Left colon (tissue), 2 donors: Measurements from ENCODE around the gene PRR12. TPM values are rescaled to one million over a fixed set of nuclear protein-coding genes. Genes with fewer than 3 reads are reported as not detected.

Source experiments
- ATAC-seq: fragments of 200-7000 bp; cut with Tn5 transposase; one replicate; pipeline ENCODE4 v1.9.1; 2020; ENCODE audit warnings: mild to moderate bottlenecking, moderate library complexity
- DNase-seq, 2 donors: peaks; one replicate each; pipeline ENCODE4 v3.0.0-alpha.2; 2020
- intact Hi-C, 2 donors: fragments of 100-400 bp; cut with DNase I in 1 of 2; cut with micrococcal nuclease in 1 of 2; formaldehyde crosslinking; loops; one replicate each; pipeline versions ENCODE4 v1.11.2 to v1.14.0; 2022; cut with DNase I, micrococcal nuclease
- total RNA-seq, 2 donors: library from RNA; stranded (reverse); fragmentation: NEBNext Ultra II Directional; extraction: Animal tissue kit (Norgen Biotek cat#: 25700); gene quantifications; one replicate each; pipeline ENCODE4 v1.2.1, GENCODE V29; 2021
- donor health status: DM: no; HTN: no; CAD: no.
- donor health status: DM: yes; HTN: yes; CAD: no.

The PRR12 gene
- total RNA-seq, 2 donors from 2014 or later: 20.5 to 26.4 TPM

DNA sequence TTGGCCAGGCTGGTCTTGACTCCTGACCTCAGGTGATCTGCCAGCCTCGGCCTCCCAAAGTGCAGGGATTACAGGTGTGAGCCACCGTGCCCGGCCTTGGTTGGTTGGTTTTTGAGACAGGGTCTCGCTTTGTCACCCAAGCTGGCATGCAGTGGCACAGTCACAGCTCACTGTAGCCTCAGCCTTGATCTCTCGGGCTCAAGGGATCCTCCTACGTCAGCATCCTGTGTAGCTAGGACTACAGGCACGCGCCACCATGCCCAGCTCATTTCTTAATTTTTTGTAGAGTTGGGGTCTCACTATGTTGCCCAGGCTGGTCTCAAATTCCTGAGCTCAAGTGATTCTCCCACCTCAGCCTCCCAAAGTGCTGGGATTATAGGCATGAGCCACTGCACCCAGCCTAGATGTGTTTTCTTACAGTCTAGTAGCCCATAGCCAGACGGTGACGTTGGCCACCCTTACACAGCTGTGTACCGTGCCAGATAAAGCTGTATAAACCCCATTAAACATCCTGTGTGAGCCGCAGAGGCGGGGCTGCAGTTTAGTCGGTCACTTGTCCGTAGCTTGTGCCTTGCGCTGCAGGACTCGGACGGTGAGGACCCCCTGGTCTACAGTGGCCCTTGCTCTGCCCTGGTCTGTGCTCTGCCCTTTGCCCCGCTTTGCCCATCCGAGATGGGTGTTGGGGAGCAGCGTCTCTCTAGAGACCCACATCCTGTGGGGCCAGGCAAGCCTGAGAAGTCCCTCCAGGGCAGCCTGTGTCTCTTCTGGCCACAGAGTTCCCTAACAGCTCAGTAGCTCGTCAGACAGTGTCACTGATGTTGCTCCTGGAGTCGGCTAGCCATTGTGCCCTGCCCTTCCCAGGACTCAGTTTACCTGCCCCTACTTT is 64.8 kb downstream of the PRR12 start:
- intact Hi-C loops: no loop called here
- no peak for ATAC-seq

DNA sequence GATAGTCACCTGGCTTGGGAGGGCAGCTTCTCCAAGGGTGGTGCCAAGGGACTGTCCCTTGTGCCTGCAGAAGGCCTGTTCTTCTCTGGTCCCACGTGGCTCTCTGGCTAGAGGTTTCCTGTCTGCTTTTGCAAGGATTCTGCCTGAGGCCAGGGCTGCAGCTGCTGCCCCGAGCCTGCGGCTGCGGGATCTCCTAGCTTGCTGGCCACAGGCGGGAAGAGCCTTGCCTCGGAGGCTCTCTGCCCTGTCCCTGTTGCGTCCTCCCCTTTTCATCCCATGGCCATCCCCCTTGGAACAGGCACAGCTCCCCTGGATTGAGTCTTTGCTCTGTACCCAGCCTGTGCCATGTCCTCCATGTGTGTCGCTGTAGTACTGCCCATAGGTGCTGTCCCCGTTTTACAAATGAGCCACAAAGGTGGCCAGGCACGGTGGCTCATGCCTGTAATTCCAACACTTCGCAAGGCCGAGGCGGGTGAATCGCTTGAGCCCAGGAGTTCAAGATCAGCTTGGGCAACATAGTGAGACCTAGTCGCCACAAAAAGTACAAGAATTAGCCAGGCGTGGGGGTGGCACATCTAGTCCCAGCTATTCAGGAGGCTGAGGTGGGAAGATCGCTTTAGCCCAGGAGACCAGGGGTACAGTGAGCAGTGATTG is 65.6 kb downstream of the PRR12 start:
- ATAC-seq (no peak), DNase-seq (no peak)
- intact Hi-C loops: no loop called here

More for the DNA sequence above, 64.8 kb downstream of the PRR12 start:
- no peak for DNase-seq

DNA sequence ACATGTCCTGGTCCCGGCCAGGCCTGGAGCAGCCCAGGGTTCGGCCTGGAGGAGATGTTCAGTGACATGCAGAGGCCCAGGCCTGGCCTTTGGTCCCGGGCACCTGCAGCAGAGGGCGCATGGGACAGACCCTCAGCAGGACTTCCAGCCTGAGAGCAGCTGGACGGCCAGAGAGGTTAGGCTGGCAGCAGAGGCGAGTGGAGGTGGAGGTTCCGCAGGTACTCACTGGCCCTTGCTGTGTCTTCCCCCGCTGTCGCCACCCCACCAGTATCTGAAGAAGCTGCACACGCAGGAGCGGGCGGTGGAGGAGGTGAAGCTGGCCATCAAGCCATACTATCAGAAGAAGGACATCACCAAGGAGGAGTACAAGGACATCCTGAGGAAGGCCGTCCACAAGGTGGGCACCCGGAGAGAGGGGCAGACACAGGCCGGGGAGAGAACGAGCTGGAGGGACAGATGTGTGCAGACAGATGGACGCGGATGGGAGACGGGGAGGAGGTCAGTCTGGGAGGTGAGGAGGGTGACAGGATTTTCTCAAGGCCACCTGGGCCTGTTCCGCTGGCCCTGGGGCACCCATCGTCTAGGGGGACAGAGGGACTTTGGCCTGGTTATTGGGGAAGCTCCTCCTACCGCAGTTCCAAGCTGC is 66.6 kb downstream of the PRR12 start:
- DNase-seq: no peak
- intact Hi-C loops: no loop called here
- ATAC-seq: no peak

DNA sequence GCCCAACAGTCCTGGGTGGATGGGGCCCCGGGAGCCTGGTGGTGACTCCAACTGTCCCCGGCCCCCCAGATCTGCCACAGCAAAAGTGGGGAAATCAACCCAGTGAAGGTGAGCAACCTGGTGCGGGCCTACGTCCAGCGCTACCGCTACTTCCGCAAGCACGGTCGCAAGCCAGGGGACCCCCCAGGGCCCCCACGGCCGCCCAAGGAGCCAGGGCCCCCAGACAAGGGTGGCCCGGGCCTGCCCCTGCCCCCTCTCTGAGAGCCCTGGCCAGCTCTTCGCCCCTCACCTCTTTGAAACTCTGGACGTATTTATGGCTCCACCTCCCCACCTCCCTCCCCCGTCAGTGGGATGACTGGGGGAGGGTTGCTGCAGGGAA is 67.1 kb downstream of the PRR12 start:
- no peak for ATAC-seq
- intact Hi-C loops: no loop called here
- no peak for DNase-seq

DNA sequence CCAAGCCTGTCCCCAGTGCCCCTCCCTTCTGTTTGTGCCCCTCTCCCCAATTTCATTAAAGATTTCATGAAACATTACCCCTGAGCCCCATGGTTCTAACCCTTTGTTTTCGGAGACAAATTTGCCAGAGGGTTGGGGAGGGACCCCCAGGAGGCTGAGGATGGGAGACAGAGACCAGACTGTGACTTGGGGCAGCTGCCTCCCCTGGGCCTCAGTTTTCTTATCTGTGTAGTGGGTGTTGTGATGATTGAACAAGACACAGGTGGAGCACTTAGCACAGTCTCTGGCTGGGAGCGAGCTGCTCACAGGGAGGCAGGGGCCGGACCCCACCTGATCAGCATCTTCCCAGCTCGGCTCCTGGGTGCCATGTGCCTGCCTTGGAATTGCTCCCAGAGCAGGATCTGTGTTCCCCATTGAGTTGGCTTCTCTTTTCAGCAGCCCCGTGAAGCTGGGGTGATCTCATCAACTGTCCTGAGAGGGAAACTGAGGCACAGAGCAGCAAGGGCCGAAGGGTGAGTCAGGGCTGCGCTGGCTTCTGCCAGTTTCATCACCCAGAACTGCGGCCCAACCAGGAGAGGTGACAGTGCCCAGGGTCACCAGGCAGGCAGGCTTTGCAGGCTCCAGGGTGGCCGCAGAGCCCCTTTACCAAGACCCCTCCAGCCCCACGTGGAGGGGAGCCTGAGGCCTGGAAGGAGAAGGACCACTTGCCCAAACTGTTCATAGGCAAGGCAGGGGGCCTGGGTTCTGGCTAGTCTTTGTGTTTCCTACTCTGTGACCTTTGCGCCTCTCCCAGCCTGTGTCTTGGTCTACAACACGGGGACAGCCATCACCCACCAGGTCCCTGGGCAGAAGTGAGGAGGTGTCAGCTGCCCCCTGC is 67.8 kb downstream of the PRR12 start:
- ATAC-seq (no peak), DNase-seq (no peak)
- intact Hi-C loops: no loop called here

DNA sequence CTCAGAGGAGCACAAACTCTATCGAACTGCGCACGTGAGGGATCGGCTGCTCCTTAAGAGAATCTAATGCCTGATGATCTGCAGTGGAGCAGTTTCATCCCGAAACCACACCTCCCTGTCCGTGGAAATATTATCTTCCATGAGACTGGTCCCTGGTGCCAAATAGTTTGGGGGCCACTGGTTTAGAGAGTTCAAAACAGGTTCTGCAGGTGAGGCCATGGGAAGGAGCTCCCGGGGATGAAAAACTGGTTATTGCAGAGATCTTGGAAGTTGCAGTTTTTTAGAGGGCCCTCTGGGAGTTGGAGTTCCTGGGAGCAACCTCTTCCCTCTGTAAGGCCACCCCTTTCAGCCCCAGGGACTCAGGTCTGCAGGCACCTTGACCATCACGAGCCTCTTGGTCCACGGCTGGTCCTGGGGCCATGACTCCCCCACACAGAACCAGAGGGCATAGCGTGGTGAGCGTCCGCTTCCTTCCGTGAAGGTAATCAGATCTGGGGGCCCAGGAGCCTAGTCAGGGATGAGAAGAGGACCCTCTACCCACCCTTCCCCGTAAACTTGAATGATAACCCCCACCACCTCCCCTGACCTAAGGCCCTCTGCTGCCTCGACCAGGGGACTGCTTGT is 69.5 kb downstream of the PRR12 start:
- DNase-seq (no peak), ATAC-seq (no peak)
- intact Hi-C loops: no loop called here

DNA sequence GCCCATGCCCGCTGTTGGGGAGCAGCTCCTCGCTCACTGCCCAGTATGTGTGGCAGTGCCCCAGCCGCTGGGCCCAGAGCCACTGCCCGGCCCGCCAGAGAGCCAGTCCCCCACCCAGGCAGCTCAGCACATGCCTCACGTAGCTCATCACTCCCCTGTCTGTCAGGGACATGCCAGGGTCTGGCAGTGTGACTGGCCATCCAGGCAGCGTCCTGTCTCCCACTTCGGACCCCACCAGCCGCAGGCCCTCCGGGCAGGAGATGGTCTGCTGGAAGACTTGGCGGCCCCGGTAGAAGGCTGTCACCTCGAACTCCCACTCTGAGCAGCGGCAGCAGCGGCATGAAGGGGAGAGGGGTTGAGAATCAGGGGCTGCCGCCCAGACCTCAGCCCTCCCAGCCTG is 71.0 kb downstream of the PRR12 start:
- ATAC-seq (no peak), DNase-seq (no peak)
- intact Hi-C loops: no loop called here

DNA sequence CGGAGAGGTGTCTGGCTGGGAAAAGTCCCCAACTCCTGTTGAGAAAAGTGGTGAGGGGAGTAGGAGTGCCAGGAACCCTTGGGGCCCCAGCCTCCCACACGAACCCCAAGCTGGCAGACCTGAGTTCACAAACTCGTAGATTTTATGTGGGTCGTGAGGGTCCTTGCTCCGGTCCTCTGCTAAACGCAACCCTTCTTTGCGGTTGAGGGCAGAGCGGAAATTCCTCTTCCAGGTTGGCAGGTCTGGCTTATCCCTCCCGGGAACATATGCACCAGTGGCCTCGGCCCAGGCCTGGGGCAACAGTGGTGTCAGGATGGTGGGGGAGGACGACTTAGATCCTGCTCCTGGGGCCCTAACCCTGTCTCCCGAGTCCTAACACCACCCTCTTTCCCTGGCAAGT is 72.2 kb downstream of the PRR12 start:
- intact Hi-C loops: no loop called here
- no peak for ATAC-seq

DNA sequence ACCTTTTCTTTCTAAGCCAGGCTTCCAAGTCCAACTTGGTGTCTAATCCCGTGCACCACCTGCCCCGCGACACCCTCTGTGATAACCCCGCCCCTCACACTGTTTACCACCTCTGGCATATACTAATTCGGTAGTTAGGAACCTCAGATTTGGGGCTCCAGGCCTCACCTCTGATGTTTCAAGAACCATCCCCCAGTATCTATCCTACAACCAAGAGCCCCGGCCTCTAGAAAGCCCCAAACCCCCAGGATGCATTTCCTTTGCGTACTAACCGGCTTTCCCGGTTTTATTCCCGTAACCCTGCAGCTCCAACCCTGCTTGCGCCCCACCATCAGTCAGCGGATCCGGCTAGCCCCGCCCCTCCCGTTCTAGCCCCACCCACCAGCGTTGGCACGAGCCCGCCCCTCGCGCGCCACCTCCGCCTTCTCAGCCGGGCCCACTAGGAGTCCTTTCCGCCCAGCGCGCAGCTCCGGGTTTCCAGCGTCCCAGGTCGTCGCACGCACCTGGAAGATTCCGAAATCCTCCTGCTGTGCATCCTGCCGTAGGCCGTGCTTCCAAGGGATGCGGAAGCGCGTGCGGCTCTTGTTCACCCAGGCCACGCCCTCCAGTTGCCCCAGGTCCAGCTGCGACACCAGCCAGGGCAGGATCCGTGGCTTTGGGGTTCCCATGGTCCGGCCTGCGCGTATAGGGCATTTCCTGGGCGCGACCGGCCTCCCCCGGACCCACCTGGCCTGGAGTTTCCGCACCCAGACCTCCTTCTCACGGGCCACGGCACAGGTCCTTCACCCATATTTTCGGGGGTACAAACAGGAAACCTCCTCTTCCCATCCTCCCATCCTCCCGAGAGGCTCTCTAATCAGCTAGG is 73.4 kb downstream of the PRR12 start:
- ATAC-seq (peak; percentile 78), DNase-seq (peak; percentile 91 to 97)
- intact Hi-C loops: no loop called here

More for the DNA sequence above, 72.2 kb downstream of the PRR12 start:
- no peak for DNase-seq

DNA sequence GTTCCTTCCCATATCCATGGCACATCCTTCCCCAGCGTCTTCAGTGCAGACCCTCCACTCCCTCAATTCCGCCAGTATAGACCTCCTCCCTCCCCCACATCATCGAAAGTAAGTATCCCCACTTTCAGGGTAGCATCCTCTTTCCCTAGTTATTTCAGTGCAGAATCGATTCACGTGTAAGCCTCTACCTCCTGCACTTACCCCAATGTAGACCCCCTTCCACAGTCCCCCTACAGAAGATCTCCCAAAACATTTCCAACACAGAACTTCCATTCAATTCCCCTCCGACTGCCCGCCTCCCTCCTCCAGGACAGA is 74.0 kb downstream of the PRR12 start:
- intact Hi-C loops: no loop called here
- ATAC-seq (no peak), DNase-seq (no peak)

DNA sequence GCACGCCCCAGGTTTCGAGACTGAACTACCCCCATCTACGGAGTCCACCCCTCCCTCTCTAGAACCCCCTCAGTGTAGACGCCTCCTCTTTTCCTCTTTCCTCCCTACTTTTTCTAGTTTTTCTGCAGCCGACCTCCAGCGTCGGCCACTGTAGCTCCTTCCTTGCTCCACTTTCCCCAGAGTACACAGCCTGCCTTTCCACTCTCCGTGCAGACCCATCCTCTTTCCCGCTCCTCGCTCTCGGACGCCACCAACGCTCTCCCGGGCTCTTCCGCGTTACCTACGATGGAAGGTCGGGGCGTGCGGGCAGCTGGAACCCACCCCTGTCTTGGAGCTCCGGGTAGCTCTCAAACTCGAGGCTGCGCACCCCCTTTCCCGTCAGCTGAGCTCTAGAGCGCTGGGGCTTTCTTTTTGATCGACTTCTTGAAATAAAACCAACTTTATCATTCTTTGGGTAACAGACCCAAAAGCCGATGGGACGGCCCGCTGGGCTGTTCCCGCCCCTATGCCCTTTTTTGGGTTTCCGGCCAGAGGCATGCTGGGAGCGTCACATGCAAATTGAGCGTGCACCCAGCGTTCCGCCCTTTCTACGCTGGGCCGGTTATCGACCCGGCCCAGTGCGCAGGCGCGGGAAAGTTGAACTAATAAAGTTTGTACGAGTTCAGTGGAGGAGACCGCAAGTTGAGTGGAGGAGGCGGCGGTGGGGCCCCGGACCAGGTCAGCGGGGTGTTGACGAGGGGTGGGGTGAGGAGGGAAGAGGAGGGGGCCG is 74.6 kb downstream of the PRR12 start, which contains the start of the genes BCL2L12 and IRF3:
Gene BCL2L12, plus strand, starts transcription at position 583 of the 769 bp plus-strand sequence. CDS start 760 bp downstream, outside the sequence.
Gene IRF3, minus strand, starts transcription at position 507 of the 769 bp plus-strand sequence. CDS start 1,019 bp downstream, outside the sequence.
- DNase-seq (peak; percentile 98 to 99), ATAC-seq (peak; percentile 85)
- intact Hi-C loops: no loop called here

DNA sequence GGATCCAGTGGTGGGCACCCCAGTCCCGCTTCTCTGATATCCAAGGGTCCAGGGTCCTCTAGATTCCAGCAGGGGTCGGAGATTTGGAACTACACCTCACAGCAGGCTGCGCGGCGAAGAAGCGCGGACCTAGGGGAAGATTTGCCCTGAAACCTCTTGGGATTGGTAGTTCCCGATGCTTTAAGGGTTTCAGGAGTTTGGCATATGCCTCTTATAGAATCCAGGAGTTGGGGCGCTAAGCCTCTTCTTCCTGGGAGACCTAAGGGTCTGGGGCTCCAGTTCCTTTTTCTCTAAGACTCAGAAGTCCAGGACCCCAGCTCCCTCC is 75.1 kb downstream of the PRR12 start:
- DNase-seq: no peak
- ATAC-seq: no peak
- intact Hi-C loops: no loop called here

DNA sequence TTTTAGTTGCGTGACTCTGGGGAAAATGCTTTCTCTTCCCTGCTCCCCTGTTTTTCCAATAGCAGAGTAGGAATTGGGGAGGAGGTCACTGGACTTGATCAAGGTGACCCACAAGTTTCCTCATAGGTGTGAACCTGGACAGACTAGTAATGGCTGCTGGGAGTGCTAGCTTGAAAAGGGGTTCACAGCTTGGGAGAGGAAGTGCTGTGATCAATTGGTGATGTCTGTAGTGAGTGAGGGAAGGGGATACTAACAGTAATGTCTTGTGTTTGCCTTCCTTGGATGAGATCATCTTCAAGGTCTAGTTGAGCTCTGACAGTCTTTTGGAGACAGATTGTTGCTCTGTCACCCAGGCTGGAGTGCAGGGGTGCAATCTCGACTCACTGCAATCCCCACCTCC is 76.5 kb downstream of the PRR12 start:
- no peak for ATAC-seq
- intact Hi-C loops: no loop called here
- no peak for DNase-seq

DNA sequence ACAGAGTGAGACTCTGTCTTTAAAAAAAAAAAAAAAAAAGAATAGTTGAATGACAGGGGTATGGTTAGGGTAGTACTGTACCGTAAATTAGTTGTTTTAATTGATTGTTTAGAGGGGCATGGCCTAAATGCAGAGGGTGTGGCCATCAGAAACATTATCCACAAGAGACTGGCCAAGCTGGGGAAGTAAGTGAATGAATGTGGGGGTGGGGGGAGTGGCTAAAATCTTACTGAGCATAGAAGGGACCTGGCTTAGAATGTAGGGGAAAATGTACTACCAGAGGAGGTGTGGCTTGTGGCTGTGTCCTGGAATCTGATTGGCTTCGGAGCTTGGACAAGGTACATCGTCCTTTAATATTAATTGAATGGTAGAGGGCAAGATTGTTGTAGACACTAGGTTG is 78.5 kb downstream of the PRR12 start:
- ATAC-seq (no peak), DNase-seq (no peak)
- intact Hi-C loops: no loop called here

DNA sequence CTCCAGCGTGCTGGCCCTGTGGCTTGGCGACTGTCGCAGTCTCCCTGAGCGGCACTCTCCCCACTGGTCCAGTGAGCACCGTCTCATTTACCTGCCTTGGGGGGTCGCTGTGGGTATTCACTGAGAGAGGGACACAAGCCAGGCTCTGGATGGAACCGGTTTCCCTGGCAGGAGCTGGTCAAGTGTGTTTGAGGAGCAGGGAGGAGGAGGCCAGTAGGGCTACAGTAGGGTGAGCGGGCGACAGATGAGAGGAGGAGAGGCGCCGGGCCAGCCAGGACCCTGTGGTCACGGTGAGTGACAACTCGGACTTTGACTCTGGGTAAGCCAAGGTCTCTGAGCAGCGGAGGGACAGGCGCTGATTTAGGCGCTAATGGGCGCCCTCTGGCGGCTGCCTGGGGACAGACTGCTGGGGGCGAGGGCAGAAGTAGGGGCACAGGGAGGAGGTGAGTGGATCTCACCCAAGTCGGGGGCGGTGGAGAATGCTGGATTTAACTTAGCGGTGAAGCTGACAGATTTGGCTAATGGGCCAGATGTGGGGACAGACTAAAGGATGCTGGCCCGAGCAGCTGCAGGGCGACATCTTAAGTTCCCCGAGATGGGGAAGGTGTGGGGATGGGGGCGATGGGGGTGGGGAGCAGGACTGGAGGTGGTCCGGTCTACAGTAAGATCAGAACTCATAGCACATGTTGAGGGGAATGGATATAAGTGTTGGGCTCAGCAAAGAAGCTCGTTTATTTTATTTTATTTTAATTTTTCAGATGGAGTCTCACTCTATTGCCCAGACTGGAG is 81.3 kb downstream of the PRR12 start:
- intact Hi-C loops: no loop called here
- DNase-seq (peak; percentile 78 to 85), ATAC-seq (peak; percentile 26)
